Measurements from ENCODE around the gene TMEM212. TPM values are rescaled to one million over a fixed set of nuclear protein-coding genes. Genes with fewer than 3 reads are reported as not detected.

TMEM212 gene
- total and polyA plus RNA-seq, 9 of the 15 experiments (the other 6 are each of a cell fraction or from before 2014, with no cell fraction given): not detected

GRCh38 chr3:171806200-171807128 lies 36.7 kb upstream of the TMEM212 start (continued):
- TF ChIP-seq RBM25 (IDR thresholded peaks at IDR 0.05; ENCODE audit: low read depth, low read length, severe bottlenecking): no peak
- TF ChIP-seq NCOA4 (IDR thresholded peaks at IDR 0.05; ENCODE audit: partially characterized antibody): no peak
- TF ChIP-seq ZNF217 (CRISPR knock-in tag; IDR thresholded peaks at IDR 0.05): no peak
- TF ChIP-seq RBM39 (optimal IDR thresholded peaks at IDR 0.05; ENCODE audit: low read depth, low read length): no peak
- no peak for TF ChIP-seq MCM2 (IDR thresholded peaks at IDR 0.05; ENCODE audit: low read depth)
- TF ChIP-seq ZNF140 (CRISPR knock-in tag; IDR thresholded peaks at IDR 0.05): no peak
- peak; percentile 95 for TF ChIP-seq NFE2 (IDR thresholded peaks at IDR 0.05; ENCODE audit: low read depth)
- TF ChIP-seq MTA2 (IDR thresholded peaks at IDR 0.05; ENCODE audit: low read depth): peak; percentile 41; the same call in 1 of the 2 replicates
- TF ChIP-seq ZBTB33 (CRISPR knock-in tag; IDR thresholded peaks at IDR 0.05): no peak
- TF ChIP-seq KLF6 (CRISPR knock-in tag; IDR thresholded peaks at IDR 0.05; ENCODE audit: borderline replicate concordance): no peak
- TF ChIP-seq FIP1L1 (IDR thresholded peaks at IDR 0.05; ENCODE audit: low read depth, low read length, poor library complexity, severe bottlenecking): no peak
- no peak for TF ChIP-seq RBFOX2 (IDR thresholded peaks at IDR 0.05; ENCODE audit: low read depth, low read length)
- no peak for TF ChIP-seq HBP1 (CRISPR knock-in tag; IDR thresholded peaks at IDR 0.05)
- TF ChIP-seq ZBTB8A (IDR thresholded peaks at IDR 0.05; ENCODE audit: partially characterized antibody): no peak
- no peak for TF ChIP-seq FOS (IDR thresholded peaks at IDR 0.05; ENCODE audit: extremely low read depth, insufficient read length)
- no peak for TF ChIP-seq ATF1 (CRISPR knock-in tag; IDR thresholded peaks at IDR 0.05)
- no peak for TF ChIP-seq ATF1 (tag; IDR thresholded peaks at IDR 0.05)
- TF ChIP-seq ILK (tag; IDR thresholded peaks at IDR 0.05; ENCODE audit: borderline replicate concordance, low read depth): no peak
- TF ChIP-seq HIVEP1 (CRISPR knock-in tag; IDR thresholded peaks at IDR 0.05): no peak
- no peak for TF ChIP-seq ZNF197 (CRISPR knock-in tag; IDR thresholded peaks at IDR 0.05; ENCODE audit: low read depth)
- no peak for TF ChIP-seq ARHGAP35 (IDR thresholded peaks at IDR 0.05; ENCODE audit: partially characterized antibody)
- peak in 1 of 2 experiments; percentile 77; a peak in 1 of 4 replicates for TF ChIP-seq TBL1XR1 (IDR thresholded peaks at IDR 0.05; ENCODE audit: low read length in 2 of 2)
- TF ChIP-seq TEAD1 (CRISPR knock-in tag; IDR thresholded peaks at IDR 0.05): no peak
- no peak for TF ChIP-seq HEY1 (CRISPR knock-in tag; IDR thresholded peaks at IDR 0.05; ENCODE audit: borderline replicate concordance)
- no peak for TF ChIP-seq MLLT1 (IDR thresholded peaks at IDR 0.05)
